Measurements from ENCODE around the gene PATL2.
A peak's percentile ranks its signal among the peaks of the same experiment; 100 is the strongest.
"Not testable (repeated sequence)": the region's sequence is repeated elsewhere in the genome, so short reads cannot be mapped to it uniquely, and the experiment has no call there.

PATL2 gene

GRCh38 chr15:44711096-44711742, at the start of gene PATL2, which contains the start of gene B2M:
Gene PATL2 (minus strand): TSS chr15:44711323. CDS start chr15:44676490, 34,833 bp downstream.
Gene B2M (plus strand): TSS chr15:44711517. CDS start chr15:44711547, 30 bp downstream.
- peak; percentile 95 for DNase-seq

GRCh38 chr15:44753345-44753744, 42.2 kb upstream of the PATL2 start:
- no peak for DNase-seq

- not testable (repeated sequence) for DNase-seq
These were observed 32.3 kb upstream of the PATL2 start for GRCh38 chr15:44743454-44743853.

DNA sequence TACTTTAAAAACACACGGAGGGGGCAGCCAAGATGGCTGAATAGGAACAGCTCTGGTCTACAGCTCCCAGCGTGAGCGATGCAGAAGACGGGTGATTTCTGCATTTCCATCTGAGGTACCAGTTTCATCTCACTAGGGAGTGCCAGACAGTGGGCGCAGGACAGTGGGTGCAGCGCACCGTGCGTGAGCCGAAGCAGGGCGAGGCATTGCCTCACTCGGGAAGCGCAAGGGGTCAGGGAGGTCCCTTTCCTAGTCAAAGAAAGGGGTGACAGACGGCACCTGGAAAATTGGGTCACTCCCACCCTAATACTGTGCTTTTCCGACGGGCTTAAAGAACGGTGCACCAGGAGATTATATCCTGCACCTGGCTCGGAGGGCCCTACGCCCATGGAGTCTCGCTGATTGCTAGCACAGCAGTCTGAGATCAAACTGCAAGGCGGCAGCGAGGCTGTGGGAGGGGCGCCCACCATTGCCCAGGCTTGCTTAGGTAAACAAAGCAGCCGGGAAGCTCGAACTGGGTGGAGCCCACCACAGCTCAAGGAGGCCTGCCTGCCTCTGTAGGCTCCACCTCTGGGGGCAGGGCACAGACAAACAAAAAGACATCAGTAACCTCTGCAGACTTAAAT, 28.2 kb upstream of the PATL2 start:
- DNase-seq = not testable (repeated sequence)

- DNase-seq = peak; percentile 39
These were observed 27.3 kb upstream of the PATL2 start for GRCh38 chr15:44738340-44738984.

GRCh38 chr15:44736181-44736765, 25.1 kb upstream of the PATL2 start, which contains the start of gene TRIM69:
Gene TRIM69 (plus strand): TSS chr15:44736528. CDS start chr15:44736705, 177 bp downstream.
- no peak for DNase-seq

- DNase-seq = no peak
These were observed 24.5 kb upstream of the PATL2 start for GRCh38 chr15:44735482-44736180.

DNA sequence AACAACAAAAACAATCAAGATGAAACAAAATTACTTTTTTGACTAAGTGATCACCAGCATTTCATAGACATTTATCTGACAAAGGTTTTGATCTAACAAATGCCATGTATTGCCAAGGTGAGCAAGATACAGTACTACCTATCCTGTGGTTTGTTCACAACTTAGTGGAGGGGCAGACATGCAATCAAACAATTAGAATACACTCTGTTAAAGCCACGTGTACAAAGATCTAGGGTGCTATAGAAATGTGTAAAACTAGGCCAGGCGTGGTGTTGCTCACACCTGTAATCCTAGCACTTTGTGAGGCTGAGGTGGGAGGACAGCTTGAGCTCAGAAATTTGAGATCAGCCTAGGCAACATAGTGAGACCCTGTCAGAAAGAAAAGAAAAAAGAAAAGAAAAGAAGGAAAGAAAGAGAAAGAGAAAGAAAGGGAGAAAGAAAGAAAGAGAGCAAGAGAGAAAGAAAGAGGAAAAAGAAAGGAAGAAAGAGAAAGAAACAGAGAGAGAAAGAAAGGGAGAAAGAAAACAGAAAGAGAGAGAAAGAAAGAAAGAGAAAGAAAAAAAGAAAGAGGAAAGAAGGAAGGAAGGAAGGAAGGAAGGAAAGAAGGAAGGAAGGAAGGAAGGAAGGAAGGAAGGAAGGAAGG, 23.8 kb upstream of the PATL2 start:
- no peak for DNase-seq

GRCh38 chr15:44729408-44730127, 18.4 kb upstream of the PATL2 start:
- DNase-seq = peak; percentile 73

DNA sequence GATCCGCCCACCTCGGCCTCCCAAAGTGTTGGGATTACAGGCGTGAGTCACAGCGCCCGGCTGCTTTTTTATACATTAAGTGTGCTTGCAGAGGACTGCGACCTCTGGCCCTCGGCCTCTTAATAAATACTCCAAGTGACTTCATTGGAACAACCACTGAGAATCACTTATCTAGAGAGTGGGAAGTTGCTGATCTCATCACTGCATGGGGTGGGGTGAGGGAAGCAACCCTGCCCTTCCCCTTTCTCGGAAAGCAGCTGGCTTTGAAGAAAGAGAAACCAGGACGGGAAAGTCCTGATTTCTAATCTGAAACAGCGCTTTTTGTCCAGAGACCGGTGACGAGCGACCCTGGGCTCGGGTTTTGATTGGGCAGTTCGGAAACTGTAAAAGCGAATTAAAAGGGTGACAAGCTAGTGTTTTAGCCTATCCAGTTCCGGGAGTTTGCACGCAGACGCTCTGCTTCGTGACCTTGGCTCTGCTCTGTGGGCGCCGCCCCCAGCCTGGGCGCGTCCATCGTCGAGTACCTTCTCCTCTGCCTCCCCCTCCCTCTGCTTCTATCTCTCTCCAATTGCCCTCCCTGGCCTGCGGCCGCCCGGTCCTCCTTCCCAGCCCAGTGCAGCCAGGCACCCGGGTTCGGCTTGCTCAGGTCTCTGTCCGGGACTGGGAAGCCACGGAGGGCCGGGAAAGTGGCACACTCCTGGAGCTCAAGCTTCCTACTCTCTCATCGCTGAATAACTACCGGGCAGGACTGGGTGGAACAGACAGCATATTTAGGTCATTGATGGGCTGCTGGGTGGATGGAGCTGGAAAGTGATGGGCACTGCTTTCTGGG, 17.7 kb upstream of the PATL2 start:
- DNase-seq = peak; percentile 97

DNA sequence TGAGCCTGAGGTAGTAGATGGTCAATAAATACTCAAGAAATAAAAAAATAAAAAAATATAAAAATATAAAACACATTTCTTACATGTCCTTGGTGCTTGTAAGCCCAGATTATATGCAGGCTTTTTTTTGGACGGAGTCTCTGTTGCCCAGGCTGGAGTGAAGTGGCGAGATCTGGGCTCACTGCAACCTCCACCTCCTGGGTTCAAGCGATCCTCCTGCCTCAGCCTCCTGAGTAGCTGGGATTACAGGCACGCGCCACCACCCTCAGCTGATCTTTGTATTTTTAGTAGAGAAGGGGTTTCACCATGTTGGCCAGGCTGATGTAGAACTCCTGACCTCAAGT, 17.1 kb upstream of the PATL2 start:
- DNase-seq = not testable (repeated sequence)

GRCh38 chr15:44727485-44728231, 16.5 kb upstream of the PATL2 start:
- no peak for DNase-seq

- no peak for DNase-seq
These were observed 15.7 kb upstream of the PATL2 start for GRCh38 chr15:44726568-44727484.

DNA sequence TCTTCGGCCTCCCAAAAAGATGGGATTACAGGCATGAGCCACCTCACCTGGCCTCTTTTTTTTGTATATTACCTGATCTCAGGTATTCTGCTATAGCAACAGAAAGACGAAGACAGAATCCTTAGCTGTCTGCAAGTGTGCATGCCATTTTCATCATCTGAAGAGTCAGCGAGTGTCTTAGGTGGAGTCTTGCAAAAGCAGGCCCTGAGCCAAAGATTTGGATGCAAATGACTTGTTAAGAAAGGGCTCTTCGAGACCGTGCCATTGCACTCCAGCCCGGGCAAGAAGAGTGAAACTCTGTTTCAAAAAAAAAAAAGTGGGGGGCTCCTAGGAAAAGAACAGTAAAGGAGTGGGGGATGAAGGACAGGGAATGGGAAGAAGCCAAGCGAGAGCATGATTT, 15.0 kb upstream of the PATL2 start:
- DNase-seq = no peak

- DNase-seq = no peak
These were observed 10.9 kb upstream of the PATL2 start for GRCh38 chr15:44722011-44722410.

- DNase-seq = no peak
These were observed 9.5 kb upstream of the PATL2 start for GRCh38 chr15:44720460-44721176.

DNA sequence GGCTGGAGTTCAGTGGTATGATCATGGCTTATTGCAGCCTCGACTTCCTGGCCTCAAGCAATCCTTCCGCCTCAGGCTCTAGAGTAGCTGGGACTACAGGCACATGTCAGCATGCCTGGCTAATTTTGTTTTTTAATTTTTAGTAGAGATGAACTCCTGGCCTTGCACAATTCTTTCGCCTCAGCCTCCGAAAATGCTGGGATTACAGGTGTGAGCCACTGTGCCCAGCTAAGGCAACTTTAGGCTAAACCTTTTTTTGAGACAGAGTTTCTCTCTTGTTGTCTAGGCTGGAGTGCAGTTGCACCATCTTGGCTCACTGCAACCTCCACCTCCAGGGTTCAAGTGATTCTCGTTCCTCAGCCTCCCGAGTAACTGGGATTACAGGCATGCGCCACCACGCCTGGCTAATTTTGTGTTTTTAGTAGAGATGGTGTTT, 8.9 kb upstream of the PATL2 start:
- not testable (repeated sequence) for DNase-seq
